ENCODE data around the gene YPEL5. TPM values are rescaled to one million over a fixed set of nuclear protein-coding genes. Genes with fewer than 3 reads are reported as not detected.
"Not testable (repeated sequence)": the region's sequence is repeated elsewhere in the genome, so short reads cannot be mapped to it uniquely, and the experiment has no call there.

YPEL5 gene
- total and polyA plus RNA-seq, 10 donors: 68.2 to 139 (median 94.3) TPM

DNA sequence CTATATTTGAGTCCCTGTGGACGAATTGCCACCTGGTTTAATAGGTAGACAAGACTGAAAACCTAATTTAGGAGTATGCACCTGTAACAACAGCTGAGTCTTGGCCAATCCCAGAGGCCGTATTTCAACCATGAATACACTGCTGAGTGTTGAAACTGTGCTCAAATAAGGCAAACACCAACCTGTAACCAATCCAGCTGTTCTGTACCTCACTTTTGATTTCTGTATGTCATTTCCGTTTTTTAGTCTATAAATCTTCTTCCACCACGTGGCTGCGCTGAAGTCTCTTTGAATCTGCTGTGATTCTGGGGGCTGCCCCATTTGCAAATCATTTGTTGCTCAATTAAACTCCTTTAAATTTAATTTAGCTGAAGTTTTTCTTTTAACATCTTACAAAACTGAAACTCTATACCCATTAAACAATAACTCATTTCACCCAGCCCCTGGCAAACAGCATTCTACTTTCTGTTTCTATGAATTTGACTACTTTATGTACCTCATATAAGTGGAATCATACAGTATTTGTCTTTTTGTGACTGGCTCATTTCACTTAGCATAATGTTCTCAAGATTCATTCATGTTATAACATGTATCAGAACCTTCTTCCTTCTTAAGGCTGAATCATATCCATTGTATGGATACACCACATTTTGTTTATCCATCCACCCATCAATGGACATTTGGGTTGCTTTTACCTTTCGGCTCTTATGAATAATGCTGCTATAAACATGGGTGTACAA lies 7.5 kb upstream of the YPEL5 start:
- 37 to 61% (median 47%) methylated on average over 6 of the region's 6 CpGs for WGBS, 5 donors
- Histone ChIP-seq H3K4me1 (peaks cover 0 to 14% (median 0%) of the 10 kb centered on the region in 6 donors), H3K36me3 (no peaks in the 10 kb centered on the region), H3K27ac (peak overlapping the region in 2 of 8 donors; percentile 20 to 41), H3K9me3 (no peaks in the 10 kb centered on the region), H3K27me3 (replicated peaks in 1 of 7) (peaks cover 0 to 8% (median 0%) of the 10 kb centered on the region in 7 donors), H3K4me3 (no peak overlapping the region)
- DNase-seq: no peak
- TF ChIP-seq CTCF (IDR thresholded peaks at IDR 0.05 in 8 of 11, conservative IDR thresholded peaks at IDR 0.05 in 3 of 11) (no peak), POLR2AphosphoS5 (IDR thresholded peaks at IDR 0.05) (no peak), POLR2A (IDR thresholded peaks at IDR 0.05) (no peak)
- intact Hi-C loops (cut with DNase I; ENCODE audit: low total_unique reads): no loop called here

DNA sequence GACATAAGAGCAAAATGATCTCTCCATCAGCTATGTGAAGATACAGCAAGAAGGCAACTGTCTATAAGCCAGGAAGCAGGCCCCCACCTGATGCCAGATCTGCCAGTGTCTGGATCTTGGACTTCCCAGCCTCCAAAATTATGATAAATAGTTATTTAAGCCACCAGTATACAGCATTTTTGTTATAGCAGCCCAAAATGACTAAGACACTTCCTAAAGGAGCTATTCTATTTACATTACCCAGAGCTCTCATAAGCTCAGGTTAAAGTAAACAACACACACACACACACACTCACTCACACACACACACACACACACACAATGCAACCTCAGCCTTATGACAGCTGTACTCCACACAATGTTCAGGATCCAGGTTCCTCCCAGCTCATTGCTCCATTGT lies 5.7 kb upstream of the YPEL5 start:
- H3K4me1 ChIP-seq: peaks cover 0 to 27% (median 10%) of the 10 kb centered on the region in 6 donors
- peaks cover 0 to 8% (median 0%) of the 10 kb centered on the region in 7 donors for H3K27me3 ChIP-seq (replicated peaks in 1 of 7)
- no peaks in the 10 kb centered on the region for H3K9me3 ChIP-seq
- H3K36me3 ChIP-seq: no peaks in the 10 kb centered on the region
- no peak for TF ChIP-seq POLR2A (IDR thresholded peaks at IDR 0.05)
- no peak for TF ChIP-seq POLR2AphosphoS5 (IDR thresholded peaks at IDR 0.05)
- TF ChIP-seq CTCF (IDR thresholded peaks at IDR 0.05 in 8 of 11, conservative IDR thresholded peaks at IDR 0.05 in 3 of 11): no peak
- intact Hi-C loops (cut with DNase I; ENCODE audit: low total_unique reads): no loop called here
- DNase-seq: no peak
- H3K27ac ChIP-seq: no peak overlapping the region
- no peak overlapping the region for H3K4me3 ChIP-seq

DNA sequence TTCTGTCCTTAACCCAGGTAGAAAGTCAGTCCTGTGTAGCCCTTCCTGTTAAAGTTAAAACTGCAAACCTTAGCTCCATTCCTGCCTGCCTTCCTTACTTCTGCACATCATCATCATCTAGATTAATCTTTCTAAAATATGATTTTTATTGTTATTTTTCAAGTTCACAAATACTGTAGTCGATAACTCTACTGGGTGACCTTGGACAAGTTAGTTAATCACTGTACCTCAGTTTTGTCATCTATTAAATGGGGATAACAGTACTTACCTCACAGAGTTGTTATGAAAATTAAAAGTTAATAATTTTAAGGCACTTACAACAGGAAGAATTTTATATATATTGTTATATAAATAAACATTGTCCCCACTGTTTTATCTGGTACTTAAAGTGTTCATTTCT lies 2.5 kb upstream of the YPEL5 start:
- Histone ChIP-seq H3K27ac (no peak overlapping the region), H3K27me3 (replicated peaks in 1 of 7) (no peaks in the 10 kb centered on the region), H3K4me1 (peaks cover 12 to 35% (median 25%) of the 10 kb centered on the region in 6 donors), H3K9me3 (no peaks in the 10 kb centered on the region), H3K36me3 (peaks cover 0 to 7% (median 0%) of the 10 kb centered on the region in 6 donors), H3K4me3 (no peak overlapping the region)
- WGBS, 5 donors: 78 to 92% (median 88%) methylated on average over 1 of the region's 1 CpG
- intact Hi-C loops (cut with DNase I; ENCODE audit: low total_unique reads): no loop called here
- TF ChIP-seq POLR2A (IDR thresholded peaks at IDR 0.05) (no peak), CTCF (IDR thresholded peaks at IDR 0.05 in 8 of 11, conservative IDR thresholded peaks at IDR 0.05 in 3 of 11) (no peak), POLR2AphosphoS5 (IDR thresholded peaks at IDR 0.05) (no peak)
- DNase-seq: no peak

GRCh38 chr2:30144951-30145350 lies 1.9 kb upstream of the YPEL5 start:
- Histone ChIP-seq H3K27ac (peak overlapping the region in 4 of 8 donors; percentile 100), H3K36me3 (peaks cover 0 to 14% (median 3%) of the 10 kb centered on the region in 6 donors), H3K4me1 (peaks cover 17 to 37% (median 32%) of the 10 kb centered on the region in 6 donors)
- intact Hi-C loops (cut with DNase I; ENCODE audit: low total_unique reads); H3K9me3 ChIP-seq; DNase-seq; H3K4me3 ChIP-seq; H3K27me3 ChIP-seq (replicated peaks in 1 of 7): not testable (repeated sequence)
- 84 to 94% (median 88%) methylated on average over 3 of the region's 3 CpGs for WGBS, 5 donors

Measured in spleen (tissue), 11 donors.